Activated CD8-positive, alpha-beta memory T cell treated with anti-CD3 and anti-CD28 coated beads, Interleukin-2, amount 50 U/mL, for 1 hour (primary cell): ENCODE measurements around the gene FAAP20.

Experiments used
- DNase-seq: peaks from one replicate; pipeline ENCODE4 v3.0.0-alpha.2; 2020; ENCODE audit errors: extremely low read depth

FAAP20 gene

GRCh38 chr1:2229911-2230731, 35.5 kb upstream of the FAAP20 start:
- DNase-seq: no peak

- DNase-seq: no peak
Observed at GRCh38 chr1:2229037-2229864, 34.7 kb upstream of the FAAP20 start.

DNA sequence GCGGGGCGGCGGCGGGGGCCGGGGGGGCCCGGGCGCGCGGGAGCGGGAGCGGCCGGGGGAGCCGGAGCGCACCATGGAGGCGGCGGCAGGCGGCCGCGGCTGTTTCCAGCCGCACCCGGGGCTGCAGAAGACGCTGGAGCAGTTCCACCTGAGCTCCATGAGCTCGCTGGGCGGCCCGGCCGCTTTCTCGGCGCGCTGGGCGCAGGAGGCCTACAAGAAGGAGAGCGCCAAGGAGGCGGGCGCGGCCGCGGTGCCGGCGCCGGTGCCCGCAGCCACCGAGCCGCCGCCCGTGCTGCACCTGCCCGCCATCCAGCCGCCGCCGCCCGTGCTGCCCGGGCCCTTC, 34.1 kb upstream of the FAAP20 start:
- DNase-seq: no peak

DNA sequence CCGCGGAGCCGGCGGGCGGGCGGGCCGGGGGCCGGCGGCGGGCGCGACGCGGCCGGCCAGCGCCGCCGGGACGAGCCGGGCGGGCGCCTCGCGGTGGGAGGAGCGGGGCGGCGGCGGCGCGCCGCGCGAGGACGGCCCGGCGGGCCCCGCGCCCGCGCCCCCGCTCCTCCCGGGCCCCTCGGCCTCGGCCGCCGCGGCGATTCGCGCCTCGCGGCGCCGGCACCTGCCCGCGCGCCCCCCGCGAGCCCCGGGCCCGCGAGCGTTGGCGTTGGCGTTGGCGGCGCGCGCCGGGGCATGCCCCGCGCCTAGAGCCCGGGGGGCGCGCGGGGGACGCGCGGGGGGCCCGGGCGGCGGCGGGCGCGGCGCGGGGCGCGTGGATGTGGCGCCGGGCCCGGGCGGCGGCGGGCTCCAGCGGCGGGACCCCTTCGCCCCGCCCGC, 33.6 kb upstream of the FAAP20 start, which contains the start of gene SKI:
TSS of gene SKI (plus strand) at position 163 of the 438 bp plus-strand sequence. CDS start 448 bp downstream, outside the sequence.
- DNase-seq: no peak

- DNase-seq: peak; percentile 80
Observed at GRCh38 chr1:2227346-2228156, 33.0 kb upstream of the FAAP20 start.

GRCh38 chr1:2226525-2227345, 32.2 kb upstream of the FAAP20 start:
- no peak for DNase-seq

DNA sequence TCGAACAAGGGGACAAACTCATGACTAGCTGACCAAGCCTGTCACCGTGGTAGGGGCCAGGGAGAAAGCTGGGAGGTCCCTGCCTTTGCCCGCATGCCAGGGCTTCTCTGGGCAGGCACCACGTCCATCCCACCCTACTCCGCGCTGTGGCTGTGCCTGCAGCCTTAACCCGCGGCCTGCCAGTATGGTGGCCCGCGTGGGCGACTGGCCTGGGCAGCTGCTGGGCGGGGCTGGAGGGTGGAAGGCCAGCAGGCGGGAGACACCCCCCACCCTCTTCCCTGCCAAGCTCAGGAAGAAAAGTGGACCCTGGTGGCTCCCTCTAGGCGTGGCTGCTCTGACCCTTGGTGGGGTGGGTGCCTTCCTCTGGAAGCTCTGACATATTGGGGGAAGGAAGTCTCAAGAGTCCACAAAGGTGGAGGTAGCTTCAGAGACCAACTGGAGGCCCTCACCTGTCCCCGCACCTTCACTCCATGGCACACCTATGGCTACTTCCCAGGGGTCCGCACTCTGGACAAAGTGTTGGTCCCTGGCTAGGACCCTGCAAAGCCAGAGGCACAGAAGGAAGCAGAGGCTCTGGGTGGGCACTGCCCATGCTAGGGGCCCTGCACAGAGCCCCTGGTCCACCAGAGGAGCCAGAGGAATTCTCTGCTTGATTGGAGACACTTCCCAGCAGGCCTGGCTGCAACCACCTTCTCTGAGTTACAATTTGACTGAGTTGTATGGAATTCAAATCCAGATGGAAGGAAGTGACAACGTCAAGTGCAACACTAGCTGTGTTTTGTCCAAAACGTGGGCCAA, 30.3 kb upstream of the FAAP20 start:
- no peak for DNase-seq

GRCh38 chr1:2224170-2224584, 29.6 kb upstream of the FAAP20 start:
- DNase-seq: no peak

GRCh38 chr1:2221271-2221670, 26.7 kb upstream of the FAAP20 start:
- DNase-seq: no peak

DNA sequence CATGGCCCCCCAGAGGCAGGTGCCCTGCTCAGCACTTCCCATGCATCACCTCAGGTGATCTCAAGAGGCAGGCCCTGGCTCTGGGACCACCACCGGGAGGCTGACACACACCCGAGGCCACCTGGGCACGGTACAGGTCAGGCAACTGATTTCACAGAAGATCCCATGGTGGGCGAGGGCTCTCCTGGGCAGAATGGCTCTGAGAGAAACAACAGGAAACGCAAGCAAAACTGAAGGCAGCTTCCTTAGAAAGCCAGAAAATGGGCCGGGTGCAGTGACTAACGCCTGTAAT, 22.1 kb upstream of the FAAP20 start:
- DNase-seq: no peak

GRCh38 chr1:2215909-2216766, 21.6 kb upstream of the FAAP20 start:
- DNase-seq: no peak

DNA sequence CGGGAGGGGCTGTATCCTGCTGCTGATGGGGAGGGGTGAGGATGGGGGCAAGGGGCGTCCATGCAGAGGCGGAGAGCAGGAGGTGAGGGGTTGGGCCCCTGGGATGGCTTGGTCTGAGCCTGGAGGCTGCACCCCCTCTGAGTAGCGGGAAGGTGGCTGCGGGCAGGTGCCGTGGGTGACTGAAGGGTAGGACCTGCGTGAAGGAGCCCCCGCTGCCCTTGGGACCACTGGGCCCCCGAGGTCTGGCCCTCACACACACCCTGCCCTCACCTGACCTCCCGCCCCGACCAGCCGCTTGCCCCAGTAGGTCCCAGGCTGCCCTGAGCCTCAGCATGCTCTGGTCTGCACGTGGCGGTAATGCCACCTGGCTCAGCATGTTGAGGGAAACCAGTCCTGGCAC, 20.8 kb upstream of the FAAP20 start:
- DNase-seq: no peak

GRCh38 chr1:2214541-2215241, 20.1 kb upstream of the FAAP20 start:
- DNase-seq: no peak

GRCh38 chr1:2213576-2214505, 19.3 kb upstream of the FAAP20 start:
- no peak for DNase-seq

GRCh38 chr1:2212532-2213491, 18.2 kb upstream of the FAAP20 start:
- DNase-seq: no peak

- no peak for DNase-seq
Observed at GRCh38 chr1:2212274-2212531, 17.6 kb upstream of the FAAP20 start.

DNA sequence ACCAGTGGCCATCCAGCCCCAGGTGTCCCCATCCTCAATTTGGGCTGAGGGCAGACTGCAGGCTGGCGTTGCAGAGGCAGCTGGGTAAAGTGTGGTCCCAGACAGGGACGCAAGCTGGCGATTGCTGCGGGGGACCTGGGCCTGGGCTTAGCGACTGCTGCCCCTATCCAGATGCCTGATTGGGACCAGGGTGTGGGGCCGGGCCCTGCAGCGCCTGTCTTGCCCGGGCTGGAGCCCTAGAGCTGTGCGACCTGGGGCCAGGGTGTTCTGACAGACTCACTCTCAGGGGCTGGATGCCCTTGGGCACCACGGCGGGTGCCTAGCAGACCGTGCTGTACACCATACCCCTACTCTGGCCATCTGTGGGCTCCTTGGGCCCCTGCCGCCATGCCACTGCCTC, 16.2 kb upstream of the FAAP20 start:
- DNase-seq: no peak
